A549 (cell line): Measurements from ENCODE around the gene COL15A1.

Source experiments
- BHLHE40 ChIP-seq: IDR thresholded peaks from 2 replicates; pipeline ENCODE4 v1.6.1; 2012; ENCODE audit warnings: low read depth, low read length, inconsistent platforms
- CEBPB ChIP-seq, 2 experiments: fragments of >200 bp in 1 of 2; sonication (Bioruptor Twin) in 1 of 2; formaldehyde crosslinking in 1 of 2; IDR thresholded peaks; 2 replicates each; pipeline ENCODE4 v1.6.1; 2012 to 2016
- KDM1A ChIP-seq: fragments of 200-600 bp; sonication (generic); IDR thresholded peaks from 2 replicates; pipeline ENCODE4 v1.6.1; 2016; ENCODE audit warnings: low read depth, mild to moderate bottlenecking
- MAFK ChIP-seq: fragments of 450-650 bp; IDR thresholded peaks from 2 replicates; pipeline ENCODE4 v1.6.1; 2014; ENCODE audit not compliant: partially characterized antibody
- MYC ChIP-seq: IDR thresholded peaks from 2 replicates; pipeline ENCODE4 v1.6.1; 2012; ENCODE audit warnings: mild to moderate bottlenecking, inconsistent platforms, low read length, improper control_type of control experiment, borderline replicate concordance
- NFE2L2 ChIP-seq: fragments of 150-350 bp; conservative IDR thresholded peaks from 2 replicates; pipeline ENCODE4 v1.6.1; 2014; ENCODE audit warnings: low read length
- NPAS2 ChIP-seq: fragments of 250-450 bp; sonication (Bioruptor Pico); IDR thresholded peaks from 2 replicates; pipeline ENCODE4 v1.8.0; 2022; ENCODE audit warnings: mild to moderate bottlenecking, moderate library complexity, borderline replicate concordance
- POLR2A ChIP-seq: IDR thresholded peaks from 2 replicates; pipeline ENCODE4 v1.6.1; 2012; ENCODE audit warnings: mild to moderate bottlenecking, low read length
- POLR2AphosphoS2 ChIP-seq: conservative IDR thresholded peaks from 2 replicates; pipeline ENCODE4 v1.6.1; 2012; ENCODE audit warnings: low read length, improper control_type of control experiment, inconsistent platforms
- TF ChIP-seq, protein P1 (sequence below): fragments of >200 bp; sonication (Bioruptor Twin); formaldehyde crosslinking; IDR thresholded peaks from 3 replicates; pipeline ENCODE4 v1.5.1; 2016
- TF ChIP-seq, protein P2 (sequence below): IDR thresholded peaks from 2 replicates; pipeline ENCODE4 v1.6.1; 2012

DNA sequence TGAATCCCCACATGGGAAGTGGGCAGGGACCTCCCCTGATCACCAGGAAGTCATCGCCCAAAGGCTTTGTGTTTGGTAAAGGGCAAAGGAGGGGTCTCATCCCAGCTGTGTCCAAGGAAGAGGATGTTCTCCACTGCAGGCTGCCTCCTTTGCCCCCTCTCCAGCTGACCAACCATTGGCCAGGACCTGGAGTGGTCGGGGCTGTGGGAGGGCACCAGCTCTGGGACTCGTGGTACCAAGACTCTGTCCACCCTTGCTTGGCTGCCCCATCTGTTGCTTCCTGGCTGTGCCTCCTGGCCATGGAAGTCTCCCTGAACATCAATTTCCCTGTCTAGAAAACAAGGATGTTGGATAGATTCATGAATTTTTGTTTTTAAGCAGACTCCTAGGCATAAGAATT is 34.1 kb downstream of the COL15A1 start:
- TF ChIP-seq, protein P1, sequence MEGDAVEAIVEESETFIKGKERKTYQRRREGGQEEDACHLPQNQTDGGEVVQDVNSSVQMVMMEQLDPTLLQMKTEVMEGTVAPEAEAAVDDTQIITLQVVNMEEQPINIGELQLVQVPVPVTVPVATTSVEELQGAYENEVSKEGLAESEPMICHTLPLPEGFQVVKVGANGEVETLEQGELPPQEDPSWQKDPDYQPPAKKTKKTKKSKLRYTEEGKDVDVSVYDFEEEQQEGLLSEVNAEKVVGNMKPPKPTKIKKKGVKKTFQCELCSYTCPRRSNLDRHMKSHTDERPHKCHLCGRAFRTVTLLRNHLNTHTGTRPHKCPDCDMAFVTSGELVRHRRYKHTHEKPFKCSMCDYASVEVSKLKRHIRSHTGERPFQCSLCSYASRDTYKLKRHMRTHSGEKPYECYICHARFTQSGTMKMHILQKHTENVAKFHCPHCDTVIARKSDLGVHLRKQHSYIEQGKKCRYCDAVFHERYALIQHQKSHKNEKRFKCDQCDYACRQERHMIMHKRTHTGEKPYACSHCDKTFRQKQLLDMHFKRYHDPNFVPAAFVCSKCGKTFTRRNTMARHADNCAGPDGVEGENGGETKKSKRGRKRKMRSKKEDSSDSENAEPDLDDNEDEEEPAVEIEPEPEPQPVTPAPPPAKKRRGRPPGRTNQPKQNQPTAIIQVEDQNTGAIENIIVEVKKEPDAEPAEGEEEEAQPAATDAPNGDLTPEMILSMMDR, result no peak
- TF ChIP-seq MAFK, result no peak
- no peak for TF ChIP-seq MYC
- TF ChIP-seq KDM1A, result no peak
- no peak for TF ChIP-seq BHLHE40
- no peak for TF ChIP-seq POLR2AphosphoS2
- TF ChIP-seq NFE2L2, result no peak
- TF ChIP-seq NPAS2 (CRISPR knock-in tag), result no peak
- TF ChIP-seq POLR2A, result no peak
- TF ChIP-seq, protein P2, sequence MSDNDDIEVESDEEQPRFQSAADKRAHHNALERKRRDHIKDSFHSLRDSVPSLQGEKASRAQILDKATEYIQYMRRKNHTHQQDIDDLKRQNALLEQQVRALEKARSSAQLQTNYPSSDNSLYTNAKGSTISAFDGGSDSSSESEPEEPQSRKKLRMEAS, result no peak
- no peak for TF ChIP-seq CEBPB (IDR thresholded peaks at IDR 0.05)
